LoVo (cell line): ENCODE data around the gene RPRM.
"Not testable (repeated sequence)": the region's sequence is repeated elsewhere in the genome, so short reads cannot be mapped to it uniquely, and the experiment has no call there.

Source experiments
- DNase-seq: peaks from one replicate; pipeline ENCODE4 v3.0.0-alpha.2; 2016; ENCODE audit warnings: low spot score

The RPRM gene

GRCh38 chr2:153455861-153456260 is 22.7 kb downstream of the RPRM start:
- no peak for DNase-seq

DNA sequence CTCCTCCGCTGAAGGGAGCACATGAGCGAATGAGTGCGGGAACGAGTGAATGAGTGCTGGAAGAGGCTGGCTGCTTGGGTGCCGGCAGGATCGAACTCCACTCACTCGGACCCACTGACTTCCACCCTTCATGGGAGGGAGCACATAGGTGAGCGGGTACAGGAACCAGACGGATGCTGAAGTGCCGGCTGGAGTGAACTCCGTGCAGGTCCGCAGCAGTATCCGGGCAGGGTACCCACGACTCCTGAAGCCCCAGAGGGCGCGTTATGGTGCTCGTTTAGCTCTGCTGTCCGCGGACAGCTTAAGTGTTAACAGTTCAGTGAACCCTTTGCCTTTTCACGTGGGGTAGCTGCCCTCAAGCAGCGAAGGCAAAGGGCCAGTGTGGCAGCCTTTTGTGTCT is 23.2 kb downstream of the RPRM start:
- DNase-seq: no peak

DNA sequence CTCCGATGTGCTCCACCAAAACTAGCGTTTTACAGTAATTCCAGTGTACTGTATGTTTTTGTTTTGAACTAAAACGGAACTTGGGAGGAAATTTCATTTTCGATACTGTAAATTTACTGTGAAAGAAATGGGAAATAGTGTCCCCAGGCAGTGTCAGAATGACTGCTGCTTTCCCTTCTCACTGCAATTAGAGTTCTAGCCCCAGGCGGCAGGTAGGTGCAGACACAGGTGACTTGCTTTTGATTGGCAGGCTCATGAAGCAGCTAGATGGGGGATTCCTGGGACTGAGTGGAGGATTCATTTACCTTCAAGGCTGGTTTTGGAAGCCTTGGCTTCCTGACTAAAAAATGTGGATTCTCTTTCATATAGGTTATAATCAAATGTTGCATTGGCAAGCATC is 27.0 kb downstream of the RPRM start:
- DNase-seq: no peak

DNA sequence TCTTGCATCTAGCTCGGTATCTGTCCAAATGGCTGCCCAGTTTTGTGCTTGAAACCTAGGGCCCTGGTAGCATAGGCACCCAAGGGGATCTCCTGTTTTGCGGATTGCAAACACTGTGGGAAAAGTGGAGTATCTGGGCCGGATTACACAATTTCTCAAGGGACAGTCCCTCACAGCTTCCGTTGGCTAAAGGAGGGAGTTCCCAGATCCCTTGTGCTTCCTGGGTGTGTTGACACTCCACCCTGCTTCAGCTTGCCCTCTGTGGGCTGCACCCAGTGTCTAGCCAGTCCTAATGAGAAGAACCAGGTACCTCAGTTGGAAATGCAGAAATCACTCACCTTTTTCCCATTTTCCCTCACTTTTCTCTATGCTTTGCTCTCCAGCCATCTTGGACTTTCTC is 35.5 kb downstream of the RPRM start:
- no peak for DNase-seq

- DNase-seq: not testable (repeated sequence)
These were observed 35.9 kb downstream of the RPRM start for GRCh38 chr2:153442616-153443015.

GRCh38 chr2:153440090-153440489 is 38.5 kb downstream of the RPRM start:
- not testable (repeated sequence) for DNase-seq

DNA sequence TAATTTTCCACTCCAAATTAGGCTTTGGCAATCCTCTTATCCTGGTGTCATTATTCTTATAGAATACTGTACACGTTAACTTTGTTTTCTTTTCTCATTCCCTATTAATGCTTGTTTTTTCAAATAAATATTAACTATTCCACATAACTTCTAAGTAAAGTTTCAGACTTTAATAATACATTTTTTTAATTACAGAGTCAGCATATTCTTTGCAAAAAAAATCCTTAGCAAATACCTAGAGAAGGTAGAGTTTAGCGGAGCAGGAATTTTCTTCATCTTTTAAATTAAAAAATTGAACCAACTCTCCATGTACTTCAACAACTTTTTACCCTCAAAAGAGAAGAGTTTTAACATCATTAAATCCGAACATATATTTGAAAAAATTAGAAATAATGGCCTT is 45.2 kb downstream of the RPRM start:
- DNase-seq: no peak

GRCh38 chr2:153432381-153432780 is 46.2 kb downstream of the RPRM start:
- DNase-seq: no peak

GRCh38 chr2:153431114-153431513 is 47.4 kb downstream of the RPRM start:
- DNase-seq: no peak
